HG03354 (cell line): ENCODE data around the gene TSPO2.
A peak's percentile ranks its signal among the peaks of the same experiment; 100 is the strongest.

Source experiments
- ATAC-seq: cut with Tn5 transposase; IDR thresholded peaks from one replicate; pipeline ENCODE4 v1.9.1; 2021; ENCODE audit warnings: mild to moderate bottlenecking; ENCODE audit not compliant: unreplicated experiment, poor library complexity, severe bottlenecking

TSPO2 gene

GRCh38 chr6:41025966-41026530 is 16.2 kb upstream of the TSPO2 start:
- ATAC-seq, result no peak

- ATAC-seq, result no peak
These were observed 15.0 kb upstream of the TSPO2 start for GRCh38 chr6:41027241-41027640.

- ATAC-seq, result peak; percentile 92
These were observed 14.3 kb upstream of the TSPO2 start for GRCh38 chr6:41027799-41028560.

GRCh38 chr6:41028561-41029412 is 13.5 kb upstream of the TSPO2 start:
- peak; percentile 47 for ATAC-seq

GRCh38 chr6:41032830-41033229 is 9.4 kb upstream of the TSPO2 start:
- no peak for ATAC-seq

GRCh38 chr6:41033776-41034175 is 8.5 kb upstream of the TSPO2 start:
- ATAC-seq, result no peak

GRCh38 chr6:41036186-41036585 is 6.1 kb upstream of the TSPO2 start:
- ATAC-seq, result no peak

GRCh38 chr6:41036601-41037000 is 5.7 kb upstream of the TSPO2 start:
- no peak for ATAC-seq

GRCh38 chr6:41037107-41037900 is 5.0 kb upstream of the TSPO2 start:
- ATAC-seq, result no peak

- ATAC-seq, result no peak
These were observed 4.1 kb upstream of the TSPO2 start for GRCh38 chr6:41038205-41038604.

- ATAC-seq, result no peak
These were observed 2.9 kb upstream of the TSPO2 start, which contains the start of gene UNC5CL for GRCh38 chr6:41039060-41039998. Gene UNC5CL (minus strand): TSS chr6:41039221. CDS start chr6:41035074, 4,147 bp downstream.

- peak; percentile 59 for ATAC-seq
These were observed 1.9 kb upstream of the TSPO2 start for GRCh38 chr6:41040101-41040939.

GRCh38 chr6:41040940-41041536 is 1.2 kb upstream of the TSPO2 start:
- ATAC-seq, result no peak

- no peak for ATAC-seq
These were observed 884 bp downstream of the TSPO2 start for GRCh38 chr6:41043151-41043550.

GRCh38 chr6:41045664-41046063 is 3.4 kb downstream of the TSPO2 start:
- no peak for ATAC-seq

GRCh38 chr6:41046084-41046483 is 3.8 kb downstream of the TSPO2 start:
- no peak for ATAC-seq

- no peak for ATAC-seq
These were observed 5.0 kb downstream of the TSPO2 start for GRCh38 chr6:41047306-41047705.
